OCI-LY1 (cell line): ENCODE data around the gene ATP11A.

Experiments used
- EZH2 ChIP-seq: fragments of 200-600 bp; sonication (generic), shearing (Covaris generic); IDR thresholded peaks from 2 replicates; pipeline ENCODE4 v1.8.0; 2017; ENCODE audit warnings: borderline replicate concordance, mixed run types, mild to moderate bottlenecking, antibody characterized with exemption, low read length, moderate library complexity, mixed read lengths
- TF ChIP-seq, protein P1 (sequence below): fragments of 200-600 bp; sonication (generic), shearing (Covaris generic); IDR thresholded peaks from 2 replicates; pipeline ENCODE4 v1.5.1; 2017; ENCODE audit warnings: mild to moderate bottlenecking, antibody characterized with exemption, low read length, moderate library complexity, mixed read lengths

DNA sequence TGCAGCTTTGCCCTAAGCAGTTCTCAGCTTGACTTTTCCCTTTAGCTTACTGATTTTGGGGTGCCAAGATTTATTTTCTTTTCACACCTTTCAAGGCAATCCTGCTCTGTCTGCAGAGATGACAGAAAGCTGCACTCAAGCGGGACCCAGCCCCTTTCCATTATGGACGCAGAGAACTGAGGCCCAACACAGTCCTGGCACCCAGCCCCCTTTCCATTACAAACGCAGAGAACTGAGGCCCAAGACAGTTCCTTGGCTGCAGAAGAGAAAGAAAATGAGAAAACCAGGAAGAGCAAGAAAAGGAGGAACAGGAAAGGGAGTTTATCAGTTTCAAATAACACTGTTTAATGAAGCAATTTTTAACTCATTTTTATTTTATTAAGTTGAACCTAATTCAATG is 36.8 kb upstream of the ATP11A start:
- TF ChIP-seq, protein P1, sequence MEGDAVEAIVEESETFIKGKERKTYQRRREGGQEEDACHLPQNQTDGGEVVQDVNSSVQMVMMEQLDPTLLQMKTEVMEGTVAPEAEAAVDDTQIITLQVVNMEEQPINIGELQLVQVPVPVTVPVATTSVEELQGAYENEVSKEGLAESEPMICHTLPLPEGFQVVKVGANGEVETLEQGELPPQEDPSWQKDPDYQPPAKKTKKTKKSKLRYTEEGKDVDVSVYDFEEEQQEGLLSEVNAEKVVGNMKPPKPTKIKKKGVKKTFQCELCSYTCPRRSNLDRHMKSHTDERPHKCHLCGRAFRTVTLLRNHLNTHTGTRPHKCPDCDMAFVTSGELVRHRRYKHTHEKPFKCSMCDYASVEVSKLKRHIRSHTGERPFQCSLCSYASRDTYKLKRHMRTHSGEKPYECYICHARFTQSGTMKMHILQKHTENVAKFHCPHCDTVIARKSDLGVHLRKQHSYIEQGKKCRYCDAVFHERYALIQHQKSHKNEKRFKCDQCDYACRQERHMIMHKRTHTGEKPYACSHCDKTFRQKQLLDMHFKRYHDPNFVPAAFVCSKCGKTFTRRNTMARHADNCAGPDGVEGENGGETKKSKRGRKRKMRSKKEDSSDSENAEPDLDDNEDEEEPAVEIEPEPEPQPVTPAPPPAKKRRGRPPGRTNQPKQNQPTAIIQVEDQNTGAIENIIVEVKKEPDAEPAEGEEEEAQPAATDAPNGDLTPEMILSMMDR = no peak
- TF ChIP-seq EZH2 = no peak
